Measurements from ENCODE around the gene NDUFS1.

GRCh38 chr2:206145665-206146064, 13.6 kb downstream of the NDUFS1 start:
- no peak for TF ChIP-seq CTCF (conservative IDR thresholded peaks at IDR 0.05 in 1 of 2, IDR thresholded peaks at IDR 0.05 in 1 of 2; ENCODE audit: extremely low read depth in 1 of 2, insufficient read depth in 1 of 2, low read depth in 1 of 2, low read length in 2 of 2)
- no peak for TF ChIP-seq EZH2 (IDR thresholded peaks at IDR 0.05; ENCODE audit: borderline replicate concordance, low read length)

Data from mammary epithelial cell (primary cell).